GM12878 (cell line): ENCODE data around the gene OTX2. TPM values are rescaled to one million over a fixed set of nuclear protein-coding genes. Genes with fewer than 3 reads are reported as not detected.

Experiments used
- ATAC-seq: fragments of 200-7000 bp; cut with Tn5 transposase; 3 replicates; pipeline ENCODE4 v1.9.1; 2020; ENCODE audit warnings: mild to moderate bottlenecking, moderate library complexity
- BruUV-seq: library from RNA; stranded (reverse); fragments of 400-500 nt; replicated peaks from 2 replicates; lab custom pipeline; 2021; lab: Mats Ljungman, UMichigan
- CTCF ChIA-PET: fragments of 300-600 bp; sonication (Branson Sonifier 250); formaldehyde crosslinking; extraction: SDS; loops from one replicate; lab custom pipeline; 2021; ENCODE audit warnings: inconsistent platforms; lab: Yijun Ruan, JAX
- POLR2A ChIA-PET: fragments of 350-600 bp; formaldehyde crosslinking; extraction: SDS; loops from one replicate; lab custom pipeline; 2021; ENCODE audit warnings: inconsistent platforms; lab: Charles Lee
- RAD21 ChIA-PET: fragments of 300-600 bp; sonication (Branson Sonifier 250); formaldehyde crosslinking; loops from one replicate; lab custom pipeline; 2023; ENCODE audit warnings: antibody characterized with exemption; ENCODE audit not compliant: unreplicated experiment; lab: Charles Lee
- SMC1A ChIA-PET: fragments of 300-600 bp; sonication (Branson Sonifier 250); formaldehyde crosslinking; loops from one replicate; lab custom pipeline; 2023; ENCODE audit not compliant: unreplicated experiment, uncharacterized antibody; lab: Charles Lee
- DNase-seq: peaks from one replicate; pipeline ENCODE4 v3.0.0-alpha.2; 2011; ENCODE audit warnings: low read depth, low spot score
- FAIRE-seq: peaks from 3 replicates; lab custom pipeline; 2011; peaks lifted over from hg19 to GRCh38; lab: Jason Lieb, UNC
- H2AFZ ChIP-seq: 2 replicates; pipeline ENCODE4 v1.6.0; 2011; ENCODE audit warnings: low read depth, low read length, control low read depth; ENCODE audit not compliant: control insufficient read depth
- H3K27ac ChIP-seq: 2 replicates; pipeline ENCODE4 v1.5.1; 2011; ENCODE audit warnings: control low read depth; ENCODE audit not compliant: control insufficient read depth, insufficient read depth
- H3K27me3 ChIP-seq, 2 experiments: replicated peaks in 1 of 2; 2 replicates each; pipeline versions ENCODE4 v1.6.0 to v1.6.1; 2011; ENCODE audit warnings: low read length in 1 of 2; ENCODE audit not compliant: control insufficient read depth in 2 of 2, insufficient read depth in 2 of 2
- H3K36me3 ChIP-seq, 2 experiments: 2 replicates each; pipeline ENCODE4 v1.5.1; 2011; ENCODE audit warnings: low read length in 1 of 2; ENCODE audit not compliant: control insufficient read depth in 2 of 2, insufficient read depth in 2 of 2
- H3K4me1 ChIP-seq: 2 replicates; pipeline ENCODE4 v1.6.1; 2011; ENCODE audit warnings: mild to moderate bottlenecking, low read length, moderate library complexity, mixed read lengths; ENCODE audit not compliant: control insufficient read depth, insufficient read depth
- H3K4me2 ChIP-seq: 2 replicates; pipeline ENCODE4 v1.6.0; 2011; ENCODE audit warnings: control low read depth; ENCODE audit not compliant: control insufficient read depth, insufficient read depth
- H3K4me3 ChIP-seq: fragments of 200-600 bp; sonication (generic); 2 replicates; pipeline ENCODE4 v1.5.1; 2016
- H3K79me2 ChIP-seq: 2 replicates; pipeline ENCODE4 v1.6.0; 2011; ENCODE audit warnings: low read length; ENCODE audit not compliant: control insufficient read depth, insufficient read depth
- H3K9ac ChIP-seq: 2 replicates; pipeline ENCODE4 v1.8.0; 2011; ENCODE audit warnings: low read length, control low read depth, mixed read lengths; ENCODE audit not compliant: control insufficient read depth, insufficient read depth
- H3K9me3 ChIP-seq: replicated peaks from 3 replicates; pipeline ENCODE4 v1.5.1; 2011; ENCODE audit warnings: mild to moderate bottlenecking, low read length; ENCODE audit not compliant: control insufficient read depth, insufficient read depth
- H4K20me1 ChIP-seq: 2 replicates; pipeline ENCODE4 v1.6.0; 2011; ENCODE audit not compliant: control insufficient read depth, insufficient read depth
- ZNF622 ChIP-seq: fragments of 450-650 bp; IDR thresholded peaks from 2 replicates; pipeline ENCODE4 v1.6.1; 2017; ENCODE audit warnings: mild to moderate bottlenecking, inconsistent platforms
- WGBS: methylation state at CpG from one replicate; pipeline ENCODE4 v1.1.6; 2016; ENCODE audit warnings: low lambda C conversion rate; ENCODE audit not compliant: insufficient replicate concordance, insufficient coverage; ENCODE audit errors: missing lambda C conversion rate; 5-methylcytosine and 5-hydroxymethylcytosine counted together
- in situ Hi-C: fragments of 300-500 bp; cut with MboI; formaldehyde crosslinking; loops from 9 replicates; pipeline ENCODE4 v1.14.3; 2018; ENCODE audit warnings: mixed read lengths
- intact Hi-C: fragments of 100-400 bp; cut with micrococcal nuclease; formaldehyde crosslinking; loops from one replicate; pipeline ENCODE4 v1.14.2; 2022; ENCODE audit not compliant: unreplicated experiment
- polyA plus RNA-seq, 11 experiments: library from polyadenylated mRNA; depleted of rRNA in 4 of 11; unstranded in 6 of 11; stranded (reverse) in 5 of 11; fragments of >200 nt; fragmentation: Nextera tagmentation in 4 of 11; fragmentation: Illumina TruSeq in 1 of 11; extraction: Ambion mirVana in 4 of 11; extraction: Trizol in 1 of 11; gene quantifications; 1 replicate in 1 of 11; 2 replicates in 10 of 11; pipeline versions ENCODE4 v1.2.1 to v1.2.3, GENCODE V29; 2011 to 2016; ENCODE audit warnings: inconsistent platforms in 2 of 11, missing spikeins in 2 of 11, low read depth in 1 of 11
- total RNA-seq, 4 experiments: library from RNA; depleted of rRNA in 3 of 4; stranded (reverse); fragments of >200 nt in 3 of 4; fragmentation: Illumina TruSeq in 1 of 4; extraction: Trizol in 1 of 4; gene quantifications; 2 replicates each; pipeline versions ENCODE4 v1.2.1 to v1.2.3, GENCODE V29; 2013 to 2021
- TF ChIP-seq, protein P1 (sequence below): fragments of 450-650 bp; IDR thresholded peaks from 2 replicates; pipeline ENCODE4 v1.6.1; 2014; ENCODE audit warnings: mild to moderate bottlenecking
- TF ChIP-seq, protein P2 (sequence below): IDR thresholded peaks from 2 replicates; pipeline ENCODE4 v1.6.1; 2012; ENCODE audit warnings: low read depth, low read length, improper control_type of control experiment

OTX2 gene
- total and polyA plus RNA-seq, 10 of the 15 experiments (the other 5 are each of a cell fraction or from before 2014, with no cell fraction given) = not detected

- Histone ChIP-seq H2AFZ (no peak overlapping the region), H3K79me2 (no peaks in the 10 kb centered on the region), H3K4me3 (no peak overlapping the region), H3K4me1 (no peaks in the 10 kb centered on the region), H3K27me3 (peaks cover 0 to 3% of the 10 kb centered on the region in 2 experiments; a peak in 2 of 4 replicates), H3K9ac (no peak overlapping the region), H3K4me2 (no peak overlapping the region), H4K20me1 (no peaks in the 10 kb centered on the region), H3K9me3 (no peaks in the 10 kb centered on the region), H3K36me3 (no peaks in the 10 kb centered on the region), H3K27ac (no peak overlapping the region)
- FAIRE-seq (no peak), DNase-seq (no peak), ATAC-seq (no peak)
- intact Hi-C loops = no loop called here
- SMC1A ChIA-PET = no interaction called here
- in situ Hi-C loops = no loop called here
- CTCF ChIA-PET = no interaction called here
- 15% methylated on average over 6 of the region's 6 CpGs for WGBS
- BruUV-seq = no TSS peak
- POLR2A ChIA-PET = no interaction called here
- TF ChIP-seq, protein P1, sequence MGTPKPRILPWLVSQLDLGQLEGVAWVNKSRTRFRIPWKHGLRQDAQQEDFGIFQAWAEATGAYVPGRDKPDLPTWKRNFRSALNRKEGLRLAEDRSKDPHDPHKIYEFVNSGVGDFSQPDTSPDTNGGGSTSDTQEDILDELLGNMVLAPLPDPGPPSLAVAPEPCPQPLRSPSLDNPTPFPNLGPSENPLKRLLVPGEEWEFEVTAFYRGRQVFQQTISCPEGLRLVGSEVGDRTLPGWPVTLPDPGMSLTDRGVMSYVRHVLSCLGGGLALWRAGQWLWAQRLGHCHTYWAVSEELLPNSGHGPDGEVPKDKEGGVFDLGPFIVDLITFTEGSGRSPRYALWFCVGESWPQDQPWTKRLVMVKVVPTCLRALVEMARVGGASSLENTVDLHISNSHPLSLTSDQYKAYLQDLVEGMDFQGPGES = no peak
- RAD21 ChIA-PET = no interaction called here
Observed at GRCh38 chr14:56821805-56822610, 11.7 kb upstream of the OTX2 start.

DNA sequence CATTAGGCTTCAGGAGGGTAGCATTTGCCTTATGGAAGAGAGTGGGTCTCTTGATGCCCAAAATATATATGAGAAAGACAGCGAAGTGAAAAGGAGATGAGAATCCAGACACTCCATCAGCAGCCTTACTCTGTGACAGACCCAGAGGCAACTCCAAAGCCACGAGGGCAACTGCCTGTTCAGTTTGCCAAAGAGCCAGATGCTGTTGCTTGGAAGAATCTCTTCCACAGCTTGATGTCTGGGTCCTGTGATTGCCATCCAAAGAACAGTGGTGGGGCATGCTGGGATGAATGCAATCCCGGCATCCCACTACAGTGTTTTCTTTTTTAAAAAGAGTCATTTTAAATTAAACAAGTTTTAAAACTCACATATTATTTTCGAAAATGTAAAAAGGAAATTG lies 10.9 kb upstream of the OTX2 start:
- no peak for ATAC-seq
- no peak overlapping the region for H3K9ac ChIP-seq
- TF ChIP-seq ZNF622 = no peak
- TF ChIP-seq, protein P2, sequence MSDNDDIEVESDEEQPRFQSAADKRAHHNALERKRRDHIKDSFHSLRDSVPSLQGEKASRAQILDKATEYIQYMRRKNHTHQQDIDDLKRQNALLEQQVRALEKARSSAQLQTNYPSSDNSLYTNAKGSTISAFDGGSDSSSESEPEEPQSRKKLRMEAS = no peak
- DNase-seq = no peak
- CTCF ChIA-PET = interaction anchor here (0.7 kb wide), 1 partner anchor 68 kb away, joined by 3 read pairs; no protein-coding TSS in a partner anchor
- H3K4me3 ChIP-seq = no peak overlapping the region
- H3K4me1 ChIP-seq = no peaks in the 10 kb centered on the region
- H3K27ac ChIP-seq = no peak overlapping the region
- no TSS peak for BruUV-seq
- RAD21 ChIA-PET = no interaction called here
- no peaks in the 10 kb centered on the region for H4K20me1 ChIP-seq
- H3K36me3 ChIP-seq = no peaks in the 10 kb centered on the region
- WGBS = 24% methylated on average over 4 of the region's 4 CpGs
- SMC1A ChIA-PET = no interaction called here
- intact Hi-C loops = no loop called here
- in situ Hi-C loops = no loop called here
- no peak for FAIRE-seq
- no peaks in the 10 kb centered on the region for H3K79me2 ChIP-seq
- POLR2A ChIA-PET = no interaction called here
- H3K27me3 ChIP-seq = peaks cover 3% of the 10 kb centered on the region in 2 experiments; a peak in 3 of 4 replicates
- no peak overlapping the region for H3K4me2 ChIP-seq
- H2AFZ ChIP-seq = no peak overlapping the region
- H3K9me3 ChIP-seq = no peaks in the 10 kb centered on the region
